HG03108 (cell line): ENCODE results near the gene MAN1A2.

ENCODE experiments used
- ATAC-seq: cut with Tn5 transposase; IDR thresholded peaks from one replicate; pipeline ENCODE4 v1.9.1; 2021; ENCODE audit warnings: moderate library complexity; ENCODE audit not compliant: unreplicated experiment

The MAN1A2 gene

DNA sequence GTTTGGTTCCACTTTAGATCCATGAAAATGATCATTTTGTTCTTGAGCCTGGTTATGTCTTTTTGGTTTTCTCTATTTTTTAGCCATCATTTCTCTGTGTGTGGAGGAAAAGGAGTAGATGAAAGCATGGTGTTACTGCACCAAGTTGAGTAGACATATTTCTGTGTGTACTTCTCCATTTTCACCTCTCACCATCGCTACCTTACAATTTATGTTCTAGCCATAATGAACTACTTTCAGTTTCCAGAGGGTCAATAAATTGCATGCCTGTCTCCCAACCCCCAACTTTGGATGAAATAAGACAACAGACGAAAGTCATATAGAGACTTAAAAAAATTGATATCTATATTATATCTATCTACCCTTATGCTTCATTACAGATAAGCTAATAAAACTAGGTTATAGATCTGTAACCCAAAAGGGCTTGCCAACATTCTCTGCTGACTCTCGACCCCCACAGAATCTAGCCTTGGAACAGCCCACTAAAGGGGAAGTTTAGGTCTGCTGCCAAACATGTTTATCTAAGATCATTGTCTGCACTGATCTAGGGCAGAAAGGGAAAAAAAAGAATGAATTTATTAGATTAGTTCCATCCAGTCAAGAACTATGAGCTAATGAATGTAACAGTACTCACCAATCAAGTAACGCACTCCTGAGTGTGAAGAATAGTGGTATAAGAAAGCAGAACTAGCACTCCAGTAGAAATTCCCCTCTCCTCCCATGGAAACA is 7.5 kb upstream of the MAN1A2 start:
- no peak for ATAC-seq

DNA sequence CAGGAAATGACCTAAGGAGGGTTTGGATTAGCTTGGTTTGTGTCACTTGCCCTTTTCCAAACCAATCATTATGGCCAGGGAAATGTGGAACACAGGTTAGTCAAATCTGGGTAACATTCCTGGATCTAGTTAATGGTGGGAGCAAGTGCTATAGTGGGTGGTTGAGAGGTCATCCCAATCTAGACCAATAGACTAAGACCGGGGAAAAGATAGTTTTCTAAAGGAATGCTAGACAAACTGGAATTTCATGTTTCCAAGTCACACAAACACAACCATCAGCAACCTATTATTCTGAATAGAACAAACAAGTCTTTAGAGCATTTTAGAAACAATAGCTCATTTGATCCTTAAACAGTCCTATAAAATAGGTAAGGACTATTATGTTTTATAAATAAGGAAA is 4.3 kb upstream of the MAN1A2 start:
- no peak for ATAC-seq

DNA sequence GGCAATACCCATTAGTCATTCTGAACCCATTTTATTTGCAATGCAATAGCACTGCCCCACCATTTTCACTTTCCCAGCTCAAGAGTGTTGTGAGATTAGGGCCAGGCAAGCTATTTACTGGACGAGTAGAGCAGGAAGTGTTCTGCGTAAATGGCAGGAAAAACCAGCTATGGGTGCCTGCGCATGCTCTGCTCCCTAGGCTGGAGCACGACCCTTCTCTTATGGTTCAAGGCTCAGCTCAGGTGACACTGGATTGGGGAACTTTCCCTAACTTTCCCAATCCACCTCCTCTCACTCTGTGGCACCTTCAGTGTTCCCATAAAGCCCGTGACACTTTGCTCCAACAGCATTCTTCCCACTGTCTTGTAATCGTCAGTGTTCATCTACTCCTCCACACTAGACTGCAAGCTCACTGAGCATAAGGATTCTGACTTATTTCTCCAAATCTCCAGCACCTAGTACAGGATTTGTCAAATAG is 3.6 kb upstream of the MAN1A2 start:
- ATAC-seq, result no peak

DNA sequence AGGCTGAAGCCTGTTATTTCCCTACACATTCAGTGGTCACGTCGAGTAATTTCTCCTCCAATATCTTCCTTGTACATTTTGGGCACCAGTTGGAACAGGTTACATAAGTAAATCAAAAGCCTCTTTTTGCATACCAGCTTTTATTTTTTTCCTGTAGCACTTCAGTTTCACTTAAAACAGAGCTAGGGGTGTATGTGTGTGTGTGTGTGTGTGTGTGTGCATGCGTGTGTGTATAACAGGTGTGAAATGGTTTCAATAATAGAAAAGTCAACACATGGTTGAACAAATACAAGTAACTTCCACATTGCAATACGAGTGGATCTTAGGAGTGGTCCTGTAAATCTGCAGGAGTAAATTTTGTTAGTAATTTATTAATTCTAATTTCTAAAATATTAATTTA is 3.0 kb upstream of the MAN1A2 start:
- ATAC-seq, result no peak

DNA sequence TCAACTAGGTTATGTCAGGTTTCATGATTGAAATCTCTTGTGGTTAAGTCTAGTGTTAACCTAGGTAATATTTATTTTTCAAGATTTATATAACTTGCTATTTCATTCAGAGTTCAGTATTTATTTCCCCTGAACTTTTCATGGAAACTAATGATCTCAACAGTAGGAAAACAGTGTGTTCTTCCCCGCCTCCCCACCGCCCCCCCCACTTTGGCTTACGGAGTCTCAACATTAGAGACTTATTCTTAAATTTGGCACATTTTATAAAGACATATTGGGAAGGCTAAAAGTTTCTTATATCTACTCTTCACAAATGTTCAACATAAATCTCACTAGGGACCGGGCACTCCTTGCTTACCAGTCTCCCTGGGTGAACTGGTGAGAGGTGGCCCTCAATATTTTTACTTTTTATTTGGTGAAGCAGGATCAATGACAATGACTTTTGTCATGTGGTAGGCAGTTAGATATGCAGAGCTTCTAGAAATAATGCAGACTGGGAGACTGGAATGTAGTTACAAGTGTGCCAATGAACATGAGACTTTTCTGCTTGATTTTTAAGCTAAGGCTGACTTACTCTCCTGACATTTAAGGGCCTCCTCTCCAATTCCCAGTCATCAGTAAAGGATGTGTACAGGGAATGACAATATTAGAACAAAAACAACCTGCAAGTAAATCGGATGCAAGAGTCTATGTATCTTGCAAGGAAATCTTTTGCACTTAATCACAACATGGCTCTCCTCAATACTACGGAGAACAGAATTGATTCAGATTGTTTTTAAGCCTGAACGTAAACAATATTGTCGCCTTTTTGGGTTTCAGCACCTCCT is 1.7 kb upstream of the MAN1A2 start:
- ATAC-seq, result no peak

DNA sequence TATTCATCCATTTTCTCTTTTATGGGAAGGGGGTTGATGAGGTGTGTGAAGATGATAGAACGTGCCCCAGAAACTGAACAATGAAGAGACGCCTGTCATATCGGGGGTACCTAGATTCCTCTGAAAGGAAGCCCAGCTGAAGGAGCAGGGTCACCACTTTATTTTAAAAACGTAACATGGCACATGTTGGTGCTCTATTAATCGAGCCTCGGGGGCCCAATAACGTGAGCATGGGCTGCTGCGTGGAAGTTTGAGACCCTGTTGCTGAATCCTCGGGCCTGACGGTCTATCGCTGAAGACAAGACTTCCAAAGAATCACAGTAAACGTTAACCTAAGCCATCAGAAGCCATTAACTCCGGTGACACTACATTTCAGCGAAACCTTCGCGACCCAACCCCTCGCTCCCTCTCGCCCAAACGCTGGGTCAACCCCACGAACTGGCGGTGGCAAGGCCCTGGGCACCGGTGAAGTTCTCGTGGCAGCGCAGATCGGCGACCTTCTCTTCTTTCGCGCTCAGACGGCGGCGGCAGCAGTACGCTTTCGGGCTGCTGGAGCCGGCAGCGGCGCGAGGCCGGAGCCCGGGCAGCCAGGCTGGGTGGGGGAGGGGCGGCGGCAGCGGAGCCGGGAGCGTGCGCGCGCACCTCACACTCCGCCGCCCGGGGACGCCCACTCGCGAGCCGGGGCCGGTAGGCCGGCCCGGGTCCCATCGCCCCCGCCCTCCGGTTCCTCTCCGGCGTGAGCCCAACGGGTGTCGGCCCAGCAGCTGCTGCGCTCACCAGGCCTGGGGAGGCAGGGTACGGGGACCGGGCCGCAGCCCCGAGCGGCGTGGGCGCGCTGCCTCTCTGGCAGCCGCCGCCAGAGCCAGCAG is 838 bp upstream of the MAN1A2 start:
- ATAC-seq, result peak; percentile 29

DNA sequence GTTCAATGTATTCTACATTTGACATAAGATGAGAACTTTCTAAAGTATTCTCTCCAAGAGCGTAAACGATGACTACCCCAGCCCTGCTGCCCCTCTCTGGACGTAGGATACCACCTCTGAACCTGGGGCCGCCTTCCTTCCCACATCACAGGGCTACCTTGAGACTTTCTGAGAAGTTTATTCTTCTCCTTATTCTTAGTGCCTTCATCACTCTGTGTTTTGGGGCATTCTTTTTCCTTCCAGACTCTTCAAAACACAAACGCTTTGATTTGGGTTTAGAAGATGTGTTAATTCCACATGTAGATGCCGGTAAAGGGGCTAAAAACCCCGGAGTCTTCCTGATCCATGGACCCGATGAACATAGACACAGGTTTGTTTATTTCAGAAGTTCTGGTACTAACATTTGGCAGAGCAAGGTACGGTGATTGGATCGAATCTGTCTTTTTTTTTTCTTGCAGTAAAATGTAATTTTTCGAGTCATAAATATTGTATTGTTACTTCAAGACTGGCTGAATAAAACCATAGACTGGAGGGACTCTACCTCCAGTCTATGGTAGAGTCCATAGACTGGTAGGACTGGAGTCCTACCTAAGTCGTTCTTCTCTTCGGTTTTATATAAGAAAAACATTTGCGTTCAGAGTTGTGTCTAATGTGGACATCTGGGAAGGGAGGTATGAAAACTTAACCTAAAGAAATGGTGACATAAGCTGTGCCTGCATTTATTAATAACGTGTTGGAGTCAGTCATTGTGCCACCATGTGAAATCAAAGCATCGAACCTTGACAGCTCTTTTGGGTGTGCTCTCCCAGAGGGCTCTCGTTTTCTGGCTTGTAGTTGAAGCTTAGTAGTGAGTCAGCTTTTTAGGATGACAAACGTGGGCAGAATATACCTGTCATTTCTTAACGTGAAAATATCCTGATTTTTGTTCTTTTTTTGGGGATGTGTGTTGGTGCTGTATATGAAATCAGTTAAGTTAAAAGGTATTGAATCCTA is 1.2 kb downstream of the MAN1A2 start:
- ATAC-seq, result no peak

DNA sequence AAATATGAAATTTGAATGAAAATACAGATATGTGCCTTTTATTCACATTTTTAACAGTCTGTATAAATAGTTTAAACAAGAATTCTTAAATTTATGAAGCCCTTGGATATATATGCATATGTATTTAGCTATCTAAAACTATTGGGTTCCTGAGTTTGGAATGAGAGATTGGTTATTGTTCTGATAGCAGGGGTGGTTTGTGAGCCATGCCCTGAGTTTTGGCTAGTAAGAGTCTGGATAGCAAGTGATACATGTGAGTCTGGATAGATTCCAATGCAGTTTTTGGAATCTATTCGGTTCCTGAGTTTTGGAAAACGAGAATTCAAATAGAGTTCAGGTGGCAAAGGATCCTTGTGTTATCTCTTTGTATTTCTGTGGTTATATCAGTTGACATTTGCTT is 2.8 kb downstream of the MAN1A2 start:
- no peak for ATAC-seq

DNA sequence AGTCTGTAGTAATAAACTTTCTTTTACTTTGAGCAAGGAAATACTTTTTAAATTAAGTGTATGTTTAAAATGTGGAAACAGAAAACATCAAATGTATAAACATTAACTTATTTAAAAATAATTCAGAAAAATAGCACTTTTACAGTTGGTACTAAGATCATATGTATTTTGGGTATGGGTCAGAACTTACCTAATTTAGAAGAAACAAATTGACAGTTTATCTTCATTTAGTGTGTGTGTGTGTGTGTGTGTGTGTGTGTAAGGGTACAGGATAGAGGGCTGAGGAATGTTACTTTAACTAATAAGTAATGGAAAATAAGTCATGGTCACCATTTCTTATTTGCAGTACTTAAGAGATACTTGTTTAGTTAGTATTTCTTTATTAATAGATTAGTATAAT is 3.3 kb downstream of the MAN1A2 start:
- ATAC-seq, result no peak

DNA sequence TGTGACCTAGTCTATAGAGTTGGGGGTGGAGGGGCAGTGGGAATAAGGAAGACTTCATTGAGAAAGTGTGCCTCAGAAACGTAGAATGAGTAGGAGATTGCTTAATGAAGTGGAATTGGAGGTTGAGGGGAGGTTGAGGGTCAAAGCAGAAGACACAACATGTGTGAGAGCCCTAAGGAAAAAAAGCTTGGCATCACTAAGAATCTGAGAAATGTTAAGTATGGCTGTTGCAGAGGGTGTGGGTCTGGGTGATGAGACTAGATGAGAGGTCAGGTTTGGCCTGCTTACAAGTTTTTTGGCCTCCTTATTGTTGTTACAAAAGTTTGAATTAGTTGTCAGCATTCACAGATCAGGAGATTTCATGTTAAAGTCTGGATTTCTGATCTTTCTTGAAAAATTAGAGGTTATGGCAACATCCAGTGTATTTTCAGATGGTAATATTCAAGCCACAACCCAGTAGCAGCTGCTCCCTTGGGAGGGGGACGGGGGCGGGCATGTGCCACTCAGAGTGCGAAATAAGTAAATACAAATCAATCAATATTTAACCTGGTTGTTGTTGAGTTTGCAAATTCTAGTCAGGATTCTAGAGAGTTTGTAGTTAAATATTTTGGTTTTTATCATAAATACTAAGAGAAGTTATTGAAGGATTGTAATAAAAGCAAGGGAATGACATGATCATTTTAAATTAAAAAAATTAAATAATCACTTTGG is 4.3 kb downstream of the MAN1A2 start:
- ATAC-seq, result no peak

DNA sequence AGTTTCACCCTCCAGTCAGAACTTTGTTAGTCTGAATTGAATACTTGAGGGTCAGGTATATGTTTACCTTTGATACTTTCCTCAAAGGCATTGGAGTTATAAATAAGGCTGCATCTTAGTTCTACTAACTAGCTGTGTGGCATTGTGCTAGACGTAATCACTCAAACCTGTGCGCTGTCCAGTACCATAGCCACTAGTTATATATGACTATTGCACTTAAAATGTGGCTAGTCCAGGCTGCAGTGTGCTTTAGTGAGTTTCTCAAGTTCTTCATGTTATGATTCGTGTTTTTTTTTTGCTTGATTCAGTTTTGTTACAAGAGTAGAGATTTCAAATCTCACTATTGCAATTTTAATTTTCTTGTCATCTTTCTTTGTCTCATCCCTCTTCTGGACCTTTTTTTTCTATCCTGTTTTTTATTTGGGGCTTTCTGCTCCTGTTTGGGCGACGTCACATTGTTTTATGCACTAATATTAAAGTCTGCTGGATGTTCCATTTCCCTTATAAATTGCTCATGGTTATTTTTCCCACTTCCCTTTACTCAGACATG is 5.7 kb downstream of the MAN1A2 start:
- no peak for ATAC-seq

DNA sequence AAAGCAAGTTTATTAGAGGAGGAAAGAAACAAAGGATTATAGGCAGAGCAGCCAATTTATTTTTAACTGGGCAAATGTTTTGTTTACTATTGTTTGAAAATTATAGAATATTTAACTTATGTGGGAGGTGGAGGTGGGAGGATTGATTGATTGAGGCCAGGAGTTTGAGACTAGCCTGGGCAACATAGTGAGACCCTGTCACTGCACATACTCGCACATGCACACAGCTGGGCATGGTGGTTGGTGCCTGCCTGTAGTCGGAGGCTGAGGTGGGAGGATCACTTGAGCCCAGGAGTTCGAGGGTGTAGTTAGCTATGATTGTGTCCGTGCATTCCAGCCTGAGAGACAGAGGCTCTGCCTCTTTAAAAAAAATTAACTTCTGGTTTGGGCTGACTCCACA is 6.7 kb downstream of the MAN1A2 start:
- ATAC-seq, result no peak

DNA sequence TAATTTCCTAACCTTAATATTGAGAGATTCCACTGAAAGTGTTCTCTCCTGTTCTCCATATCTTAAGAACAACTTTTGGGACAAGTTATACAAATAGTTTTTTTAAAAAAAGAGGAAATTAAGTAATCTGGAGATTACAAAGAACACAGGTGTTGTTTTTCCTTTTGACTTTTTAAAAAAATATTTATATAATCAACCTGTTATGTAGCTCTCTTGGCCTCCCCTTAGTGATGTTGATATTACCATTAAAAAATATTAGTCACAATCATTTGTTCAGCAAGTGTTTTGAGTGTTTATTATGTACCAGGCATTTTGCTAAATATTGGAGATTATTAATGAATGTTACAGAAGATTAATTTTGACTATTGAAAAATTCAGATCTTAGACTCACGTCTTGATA is 8.1 kb downstream of the MAN1A2 start:
- ATAC-seq, result no peak

DNA sequence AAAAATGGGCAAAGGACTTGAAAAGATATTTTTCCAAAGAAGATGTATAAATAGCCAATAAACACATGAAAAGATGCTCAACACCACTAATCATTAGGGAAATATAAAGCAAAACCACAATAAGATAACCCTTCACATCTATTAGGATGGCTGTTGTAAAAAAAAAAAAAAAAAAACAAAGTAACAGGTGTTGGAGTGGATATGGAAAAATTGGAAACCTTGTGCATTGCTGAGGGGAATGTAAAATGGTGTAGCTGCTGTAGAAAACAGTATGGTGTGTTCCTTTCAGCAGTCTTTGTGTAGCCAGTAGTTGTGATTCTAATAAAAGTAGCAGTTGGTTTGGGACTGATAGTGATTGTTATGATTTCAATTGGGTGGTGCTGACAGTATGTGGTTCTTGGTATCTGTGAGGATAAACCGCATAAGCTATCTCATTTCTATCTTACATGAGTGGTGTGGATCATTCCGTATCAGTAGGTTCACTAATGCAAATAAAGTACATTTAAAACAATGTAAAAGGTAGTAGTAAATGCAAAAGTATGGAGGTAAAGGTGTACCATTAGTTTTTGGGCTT is 19.9 kb downstream of the MAN1A2 start:
- ATAC-seq, result no peak

DNA sequence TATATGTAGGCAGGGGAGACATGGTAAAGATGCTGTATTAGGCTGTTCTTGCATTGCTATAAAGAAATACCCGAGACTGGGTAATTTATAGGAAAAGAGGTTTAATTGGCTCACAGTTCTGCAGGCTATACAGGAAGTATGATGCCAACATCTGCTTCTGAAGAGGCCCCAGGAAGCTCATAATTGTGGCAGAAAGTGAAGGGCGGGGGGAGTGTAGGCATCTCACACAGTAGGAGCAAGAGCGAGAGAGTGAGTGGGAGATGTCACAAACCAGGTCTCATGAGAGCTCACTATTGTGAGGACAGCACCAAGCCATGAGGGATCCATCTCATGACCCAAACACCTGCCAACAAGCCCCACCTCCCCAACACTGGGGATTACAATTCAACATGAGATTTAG is 21.1 kb downstream of the MAN1A2 start:
- ATAC-seq, result no peak

DNA sequence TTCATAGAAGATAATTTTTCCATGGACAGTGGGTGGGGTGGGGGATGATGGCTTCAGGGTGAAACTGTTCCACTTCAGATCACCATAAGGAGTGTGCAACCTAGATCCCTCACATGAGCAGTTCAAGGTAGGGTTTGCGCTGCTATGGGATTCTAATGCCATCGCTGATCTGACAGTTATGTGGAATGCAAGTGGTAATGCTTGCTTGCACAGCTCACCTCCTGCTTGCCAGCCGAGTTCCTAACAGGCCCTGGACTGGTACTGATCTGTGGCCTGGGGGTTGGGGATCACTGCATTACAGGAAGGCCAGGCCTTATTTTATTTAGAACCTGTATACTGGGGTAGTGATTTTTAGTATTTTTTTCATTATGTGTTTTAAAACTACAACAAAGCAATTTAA is 22.0 kb downstream of the MAN1A2 start:
- ATAC-seq, result no peak

DNA sequence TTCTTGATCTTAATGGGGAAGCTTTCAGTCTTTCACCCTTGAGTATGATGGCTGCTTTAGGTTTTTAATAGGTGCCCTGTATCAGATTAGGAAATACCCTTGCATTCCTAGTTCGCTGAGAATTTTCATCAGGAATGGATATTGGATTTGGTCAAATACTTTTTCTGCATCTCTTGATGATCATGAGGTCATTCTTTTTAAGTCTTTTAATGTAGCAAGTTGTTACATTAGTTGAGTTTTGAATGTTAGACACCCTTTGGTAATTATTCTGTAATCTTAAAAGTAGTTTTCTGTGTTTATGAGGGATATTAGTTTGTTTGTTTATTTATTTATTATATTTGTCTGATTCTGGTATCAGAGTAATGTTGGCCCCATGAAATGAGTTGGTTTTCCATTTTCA is 22.5 kb downstream of the MAN1A2 start:
- ATAC-seq, result no peak

DNA sequence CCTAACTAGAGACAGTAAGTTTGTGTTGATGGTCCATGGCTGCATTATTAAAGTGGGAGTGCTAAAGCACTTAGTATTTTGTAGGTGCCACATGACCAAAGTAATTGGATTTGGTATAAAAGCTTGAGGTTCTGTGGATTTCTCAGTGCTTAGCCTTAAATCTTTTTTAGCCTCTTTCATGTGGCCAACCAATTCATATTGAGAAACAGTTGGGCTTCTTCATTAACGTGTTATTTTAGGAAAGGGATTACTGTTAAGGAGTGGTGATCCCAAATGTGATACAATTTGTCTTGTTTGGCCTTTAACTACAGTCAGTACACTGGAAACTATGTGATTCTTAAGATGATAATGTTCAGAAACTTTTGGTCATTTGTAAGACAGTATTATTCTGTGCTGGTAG is 25.5 kb downstream of the MAN1A2 start:
- ATAC-seq, result no peak

DNA sequence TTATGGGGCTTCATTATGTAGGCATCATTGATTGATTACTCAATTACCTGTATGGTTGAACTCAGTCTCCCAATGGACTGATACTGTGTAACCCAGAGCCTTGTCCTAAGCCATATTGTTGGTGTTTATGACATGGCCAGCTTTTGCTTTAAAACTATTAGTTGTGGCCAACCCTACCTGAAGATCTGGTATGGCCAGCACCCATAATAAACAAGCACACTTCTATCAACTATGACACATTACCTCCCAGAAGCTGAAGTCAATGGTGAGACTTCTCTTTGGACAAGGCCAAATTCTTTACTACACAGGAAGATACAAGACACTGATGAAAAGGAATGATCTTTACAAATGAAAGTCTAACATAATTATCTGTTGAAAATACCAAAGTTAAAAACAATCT is 28.8 kb downstream of the MAN1A2 start:
- no peak for ATAC-seq
